Measurements from ENCODE around the gene PSMD8.
A peak's percentile ranks its signal among the peaks of the same experiment; 100 is the strongest.

PSMD8 gene

GRCh38 chr19:38402623-38402966 lies 28.2 kb downstream of the PSMD8 start:
- Histone ChIP-seq H3K27ac (ENCODE audit: low read length) (no peak overlapping the region), H3K4me2 (ENCODE audit: low read length) (peak overlapping the region; percentile 74), H3K9ac (ENCODE audit: low read length) (peak overlapping the region; percentile 25), H2AFZ (ENCODE audit: low read depth, low read length) (peak overlapping the region; percentile 59), H3K4me1 (ENCODE audit: low read length) (peaks cover 7% of the 10 kb centered on the region; the same call in 1 of the 2 replicates), H3K36me3 (replicated peaks; ENCODE audit: low read depth, low read length) (peaks cover 19% of the 10 kb centered on the region), H3K79me2 (ENCODE audit: low read length) (peaks cover 5% of the 10 kb centered on the region; the same call in 1 of the 2 replicates), H3K9me3 (ENCODE audit: insufficient read depth, low read length) (no peaks in the 10 kb centered on the region), H3K4me3 (ENCODE audit: low read length) (peak overlapping the region; percentile 71), H3K27me3 (ENCODE audit: low read depth, low read length) (no peaks in the 10 kb centered on the region), H4K20me1 (ENCODE audit: insufficient read depth, low read length) (no peaks in the 10 kb centered on the region)
- TF ChIP-seq, protein P1, sequence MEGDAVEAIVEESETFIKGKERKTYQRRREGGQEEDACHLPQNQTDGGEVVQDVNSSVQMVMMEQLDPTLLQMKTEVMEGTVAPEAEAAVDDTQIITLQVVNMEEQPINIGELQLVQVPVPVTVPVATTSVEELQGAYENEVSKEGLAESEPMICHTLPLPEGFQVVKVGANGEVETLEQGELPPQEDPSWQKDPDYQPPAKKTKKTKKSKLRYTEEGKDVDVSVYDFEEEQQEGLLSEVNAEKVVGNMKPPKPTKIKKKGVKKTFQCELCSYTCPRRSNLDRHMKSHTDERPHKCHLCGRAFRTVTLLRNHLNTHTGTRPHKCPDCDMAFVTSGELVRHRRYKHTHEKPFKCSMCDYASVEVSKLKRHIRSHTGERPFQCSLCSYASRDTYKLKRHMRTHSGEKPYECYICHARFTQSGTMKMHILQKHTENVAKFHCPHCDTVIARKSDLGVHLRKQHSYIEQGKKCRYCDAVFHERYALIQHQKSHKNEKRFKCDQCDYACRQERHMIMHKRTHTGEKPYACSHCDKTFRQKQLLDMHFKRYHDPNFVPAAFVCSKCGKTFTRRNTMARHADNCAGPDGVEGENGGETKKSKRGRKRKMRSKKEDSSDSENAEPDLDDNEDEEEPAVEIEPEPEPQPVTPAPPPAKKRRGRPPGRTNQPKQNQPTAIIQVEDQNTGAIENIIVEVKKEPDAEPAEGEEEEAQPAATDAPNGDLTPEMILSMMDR (IDR thresholded peaks at IDR 0.05; ENCODE audit: low read depth, low read length): no peak
- TF ChIP-seq EZH2phosphoT487 (IDR thresholded peaks at IDR 0.05; ENCODE audit: low read depth): no peak

GRCh38 chr19:38402967-38403674 lies 28.8 kb downstream of the PSMD8 start, which contains the start of gene FAM98C:
FAM98C (plus strand) TSS chr19:38403093; CDS start chr19:38403154, 61 bp downstream.
- Histone ChIP-seq H3K9ac (ENCODE audit: low read length) (peak within 1 kb of the TSS; percentile 65), H3K27ac (ENCODE audit: low read length) (peak within 1 kb of the TSS; percentile 37), H3K4me1 (ENCODE audit: low read length) (peaks cover 7% of the 10 kb centered on the region; the same call in 1 of the 2 replicates), H3K4me2 (ENCODE audit: low read length) (peak within 1 kb of the TSS; percentile 74), H3K79me2 (ENCODE audit: low read length) (peaks cover 5% of the 10 kb centered on the region; the same call in 1 of the 2 replicates), H3K4me3 (ENCODE audit: low read length) (peak within 1 kb of the TSS; percentile 82), H3K36me3 (replicated peaks; ENCODE audit: low read depth, low read length) (peaks cover 22% of the 10 kb centered on the region), H3K27me3 (ENCODE audit: low read depth, low read length) (no peaks in the 10 kb centered on the region), H2AFZ (ENCODE audit: low read depth, low read length) (peak within 1 kb of the TSS; percentile 59), H4K20me1 (ENCODE audit: insufficient read depth, low read length) (no peaks in the 10 kb centered on the region), H3K9me3 (ENCODE audit: insufficient read depth, low read length) (no peaks in the 10 kb centered on the region)
- TF ChIP-seq, protein P1 (IDR thresholded peaks at IDR 0.05; ENCODE audit: low read depth, low read length): peak; percentile 96
- no peak for TF ChIP-seq EZH2phosphoT487 (IDR thresholded peaks at IDR 0.05; ENCODE audit: low read depth)

DNA sequence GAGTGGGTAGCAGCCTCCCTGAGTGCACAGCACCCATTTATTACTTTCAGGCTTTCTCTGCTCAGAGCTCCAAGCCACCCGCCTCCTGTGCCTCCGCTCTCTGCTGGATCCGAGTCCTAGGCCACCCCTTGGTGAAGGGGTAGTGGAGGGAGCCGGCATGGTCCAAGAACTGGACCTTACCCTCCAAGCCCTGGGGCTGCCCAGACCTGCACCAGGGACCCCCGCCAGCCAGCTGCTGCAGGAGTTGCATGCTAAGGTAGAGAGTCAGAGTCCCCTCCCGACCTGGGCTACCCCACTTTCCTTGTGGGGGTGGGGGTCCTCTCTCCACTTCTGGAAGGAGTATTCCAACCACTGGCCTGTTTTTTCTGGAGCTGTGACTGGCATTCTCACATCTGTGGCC lies 30.5 kb downstream of the PSMD8 start:
- no peak for TF ChIP-seq EZH2phosphoT487 (IDR thresholded peaks at IDR 0.05; ENCODE audit: low read depth)
- TF ChIP-seq, protein P1 (IDR thresholded peaks at IDR 0.05; ENCODE audit: low read depth, low read length): no peak
- no peaks in the 10 kb centered on the region for H3K27me3 ChIP-seq (ENCODE audit: low read depth, low read length)

GRCh38 chr19:38405276-38405675 lies 30.9 kb downstream of the PSMD8 start:
- H3K9ac ChIP-seq (ENCODE audit: low read length): no peak overlapping the region
- no peak overlapping the region for H3K27ac ChIP-seq (ENCODE audit: low read length)

More for the DNA sequence above, 30.5 kb downstream of the PSMD8 start:
- H3K4me3 ChIP-seq (ENCODE audit: low read length): no peak overlapping the region
- no peaks in the 10 kb centered on the region for H3K9me3 ChIP-seq (ENCODE audit: insufficient read depth, low read length)
- H3K79me2 ChIP-seq (ENCODE audit: low read length): peaks cover 5% of the 10 kb centered on the region; the same call in 1 of the 2 replicates
- H3K4me1 ChIP-seq (ENCODE audit: low read length): peaks cover 7% of the 10 kb centered on the region; the same call in 1 of the 2 replicates
- peaks cover 36% of the 10 kb centered on the region for H3K36me3 ChIP-seq (replicated peaks; ENCODE audit: low read depth, low read length)
- no peak overlapping the region for H3K27ac ChIP-seq (ENCODE audit: low read length)
- no peak overlapping the region for H3K9ac ChIP-seq (ENCODE audit: low read length)
- no peak overlapping the region for H3K4me2 ChIP-seq (ENCODE audit: low read length)
- no peaks in the 10 kb centered on the region for H4K20me1 ChIP-seq (ENCODE audit: insufficient read depth, low read length)
- H2AFZ ChIP-seq (ENCODE audit: low read depth, low read length): no peak overlapping the region

More at GRCh38 chr19:38405276-38405675, 30.9 kb downstream of the PSMD8 start:
- H3K4me3 ChIP-seq (ENCODE audit: low read length): no peak overlapping the region
- TF ChIP-seq, protein P1 (IDR thresholded peaks at IDR 0.05; ENCODE audit: low read depth, low read length): no peak
- TF ChIP-seq EZH2phosphoT487 (IDR thresholded peaks at IDR 0.05; ENCODE audit: low read depth): no peak
- peaks cover 7% of the 10 kb centered on the region; the same call in 1 of the 2 replicates for H3K4me1 ChIP-seq (ENCODE audit: low read length)
- H4K20me1 ChIP-seq (ENCODE audit: insufficient read depth, low read length): no peaks in the 10 kb centered on the region
- H3K9me3 ChIP-seq (ENCODE audit: insufficient read depth, low read length): no peaks in the 10 kb centered on the region
- peaks cover 39% of the 10 kb centered on the region for H3K36me3 ChIP-seq (replicated peaks; ENCODE audit: low read depth, low read length)
- peaks cover 5% of the 10 kb centered on the region; the same call in 1 of the 2 replicates for H3K79me2 ChIP-seq (ENCODE audit: low read length)
- no peaks in the 10 kb centered on the region for H3K27me3 ChIP-seq (ENCODE audit: low read depth, low read length)
- H2AFZ ChIP-seq (ENCODE audit: low read depth, low read length): no peak overlapping the region
- H3K4me2 ChIP-seq (ENCODE audit: low read length): no peak overlapping the region

All from OCI-LY3 (cell line).